GM19025 (cell line): ENCODE measurements around the gene ELAC2.

ENCODE experiments used
- ATAC-seq: cut with Tn5 transposase; IDR thresholded peaks from one replicate; pipeline ENCODE4 v1.9.1; 2021; ENCODE audit warnings: mild to moderate bottlenecking, low read depth, moderate library complexity; ENCODE audit not compliant: unreplicated experiment

Gene ELAC2

DNA sequence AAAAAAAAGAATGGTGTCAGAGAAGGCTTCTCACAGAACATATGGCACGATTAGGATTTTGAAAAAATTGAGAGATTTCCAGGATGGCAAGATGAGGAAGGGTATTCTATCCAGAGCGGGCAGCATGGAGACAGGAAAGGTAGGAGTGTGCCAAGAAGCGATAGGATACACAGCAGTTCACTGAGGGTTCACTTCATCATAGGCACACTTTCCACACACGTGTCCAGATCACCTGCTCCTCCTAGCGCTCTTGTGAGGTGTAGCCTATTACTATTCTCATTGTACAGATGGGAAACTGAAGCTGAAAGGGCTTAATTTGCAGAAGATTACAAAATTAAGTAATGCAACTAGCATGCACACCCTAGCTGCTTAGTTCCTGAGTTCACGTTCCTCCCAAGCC, 6.2 kb upstream of the ELAC2 start:
- ATAC-seq, result no peak

DNA sequence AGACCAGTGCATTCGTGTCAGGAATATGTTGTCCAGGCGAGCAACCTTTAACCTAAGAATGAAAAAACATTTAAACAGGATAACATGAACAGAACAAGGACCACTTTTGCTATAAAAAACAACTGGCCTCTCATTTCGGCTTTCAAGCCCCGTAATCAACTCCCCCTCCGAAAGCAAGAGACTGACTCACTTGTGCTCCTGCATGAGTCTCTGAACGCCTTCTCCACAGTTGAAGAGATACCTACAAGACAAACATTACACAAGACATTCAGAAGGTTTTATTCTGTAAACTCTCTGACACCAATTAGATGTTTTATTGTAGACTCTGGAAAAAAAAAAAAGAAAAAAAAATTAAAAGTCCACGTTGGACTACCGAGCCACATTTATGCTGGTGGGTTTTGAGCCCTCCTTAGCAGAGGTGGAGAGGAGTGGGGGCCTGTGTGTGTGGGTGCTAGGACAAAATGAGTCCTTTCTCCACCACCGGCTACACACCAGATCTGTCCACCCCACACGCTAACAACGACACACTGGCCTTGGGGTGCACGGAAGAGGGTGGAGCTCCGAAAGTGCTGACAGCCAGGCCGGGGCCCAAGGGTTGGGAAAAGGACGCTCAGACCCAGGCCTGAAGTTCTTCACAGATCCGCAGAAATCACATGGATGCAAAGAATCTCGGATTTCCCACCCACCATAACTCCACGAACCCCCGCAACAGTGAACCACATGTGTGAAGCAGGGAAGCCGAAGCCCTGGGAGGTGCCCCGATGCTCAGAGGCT, 759 bp downstream of the ELAC2 start:
- peak; percentile 5 for ATAC-seq

- ATAC-seq, result no peak
These were observed 3.0 kb downstream of the ELAC2 start for GRCh38 chr17:13014801-13015200.

DNA sequence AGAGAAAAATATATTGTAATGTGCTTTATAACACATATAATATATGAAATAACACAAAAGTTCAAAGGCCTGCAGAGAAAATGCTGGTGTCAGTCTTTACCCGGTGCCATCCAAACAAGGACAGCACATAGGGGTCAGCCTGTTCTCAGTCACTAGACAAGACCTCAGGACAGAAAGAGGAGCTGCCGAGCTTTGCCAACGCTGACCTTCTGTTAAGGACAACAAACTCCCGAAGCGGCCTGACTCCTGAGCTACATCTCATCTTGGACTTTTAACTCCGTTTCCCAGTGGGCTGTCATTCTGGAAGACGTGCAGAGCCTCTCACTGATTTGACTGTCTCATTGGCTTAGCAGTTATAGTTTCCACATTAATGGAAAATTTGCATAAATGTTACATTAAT, 6.9 kb downstream of the ELAC2 start:
- ATAC-seq, result no peak

GRCh38 chr17:13008461-13008860, 9.4 kb downstream of the ELAC2 start:
- no peak for ATAC-seq

GRCh38 chr17:13005530-13005929, 12.3 kb downstream of the ELAC2 start:
- ATAC-seq, result no peak

- ATAC-seq, result no peak
These were observed 13.5 kb downstream of the ELAC2 start for GRCh38 chr17:13004336-13004735.

DNA sequence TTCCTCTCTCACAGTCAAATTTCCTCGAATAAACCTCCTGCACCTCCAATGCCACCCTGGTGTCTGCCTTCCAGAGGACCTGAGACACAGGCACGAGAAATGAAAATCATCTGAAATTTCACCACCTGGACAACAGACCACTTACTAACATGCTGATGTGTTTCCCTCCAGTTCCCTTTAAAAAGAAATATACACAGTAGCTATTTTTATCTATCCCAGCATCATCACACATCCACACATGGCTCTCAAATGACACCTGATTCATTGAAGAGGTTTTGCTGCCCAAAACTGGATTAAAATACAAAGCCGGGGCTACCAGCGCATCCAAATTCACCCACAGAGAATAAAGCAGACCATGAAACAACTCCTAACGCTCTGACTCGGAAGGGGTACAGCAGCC, 13.9 kb downstream of the ELAC2 start:
- ATAC-seq, result no peak

DNA sequence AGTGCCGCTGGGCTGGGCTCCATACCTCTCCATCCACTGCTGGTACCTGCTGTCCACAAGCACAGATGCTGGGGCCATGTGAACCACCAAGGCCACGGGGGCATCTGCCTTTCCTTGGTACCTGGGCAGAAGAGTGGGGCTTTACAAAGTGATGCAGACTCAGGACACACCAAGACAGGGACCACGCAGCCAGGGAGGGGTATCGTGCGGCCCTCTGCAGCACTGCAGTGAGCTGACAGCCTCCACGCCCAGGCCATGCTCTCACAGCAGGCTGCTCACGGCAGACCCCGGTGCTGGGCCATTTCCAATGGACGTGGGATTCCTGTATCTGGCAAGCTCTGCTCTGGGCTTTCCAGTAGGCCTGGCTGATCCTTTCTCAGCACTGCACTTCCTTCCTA, 14.4 kb downstream of the ELAC2 start:
- ATAC-seq, result no peak

DNA sequence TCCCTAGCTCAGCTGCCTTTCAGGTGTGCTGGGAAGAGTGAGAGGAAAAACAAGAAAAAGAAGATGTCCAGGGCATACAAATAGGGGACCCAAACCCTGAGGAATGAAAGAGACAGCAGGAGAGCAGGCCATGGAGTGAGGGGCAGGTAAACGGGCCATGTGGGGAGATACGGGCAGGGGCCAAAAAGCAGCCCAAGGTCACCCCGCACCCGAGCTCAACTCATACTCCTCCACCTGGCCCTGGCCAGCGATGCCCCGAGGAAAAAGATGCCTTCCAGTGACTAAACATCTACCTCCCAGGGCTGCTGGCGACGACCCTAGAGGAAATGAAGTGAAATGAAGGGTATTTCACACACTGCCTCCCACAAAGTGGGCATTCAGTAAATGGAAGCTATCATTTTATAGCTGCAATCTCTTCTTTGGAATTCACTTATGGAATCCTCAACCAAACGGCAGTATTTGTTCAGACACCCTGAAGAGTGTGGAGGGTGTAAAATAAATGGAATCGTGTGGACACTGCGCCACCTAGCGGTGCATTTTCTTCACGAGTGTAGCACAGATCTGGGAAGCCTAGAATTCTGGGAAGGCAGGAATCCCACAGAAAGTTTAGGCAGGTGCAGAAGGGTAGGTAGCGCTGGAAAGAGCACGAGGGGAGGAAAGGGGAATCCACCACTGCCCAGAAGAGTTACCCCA, 14.9 kb downstream of the ELAC2 start:
- ATAC-seq, result no peak

- no peak for ATAC-seq
These were observed 15.7 kb downstream of the ELAC2 start for GRCh38 chr17:13001991-13002615.

GRCh38 chr17:13000561-13000960, 17.3 kb downstream of the ELAC2 start:
- ATAC-seq, result no peak

DNA sequence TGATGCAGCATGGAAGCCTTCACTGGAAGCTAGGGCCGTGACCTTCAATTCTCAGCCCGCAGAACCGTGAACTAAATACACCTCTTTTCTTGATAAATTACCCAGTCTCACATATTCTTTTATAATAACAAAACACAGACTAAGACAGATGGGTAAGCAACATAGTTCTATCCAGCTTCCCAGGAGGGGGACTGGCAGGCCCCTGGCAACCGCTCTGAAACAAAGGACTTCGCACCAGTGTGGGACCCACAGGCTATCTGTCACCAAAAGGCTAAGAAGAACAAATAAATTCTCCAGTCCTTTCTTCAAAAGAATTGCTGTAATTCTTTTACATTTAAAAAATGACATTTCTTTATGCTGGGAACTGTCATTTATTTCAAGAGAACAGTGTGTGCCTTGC, 19.0 kb downstream of the ELAC2 start:
- no peak for ATAC-seq

DNA sequence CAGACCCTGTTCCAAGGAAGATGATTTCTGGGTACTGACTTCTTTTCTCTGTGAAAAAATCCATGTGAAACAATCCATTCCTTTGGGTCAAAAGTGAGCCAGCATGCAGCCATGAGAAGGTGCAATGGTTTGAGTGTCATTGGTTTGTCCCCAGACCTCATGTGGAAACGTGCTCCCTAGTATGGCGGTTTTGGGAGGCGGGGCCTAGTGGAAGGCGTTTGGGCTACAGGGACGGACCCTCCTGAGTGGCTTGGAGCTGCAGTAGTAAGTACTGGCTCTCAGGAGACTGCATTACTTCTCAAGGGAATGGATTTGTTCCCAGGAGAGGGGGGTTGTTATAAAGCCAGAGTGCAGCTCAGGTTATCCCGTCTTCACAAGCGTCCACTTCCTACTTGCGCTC, 19.4 kb downstream of the ELAC2 start:
- ATAC-seq, result no peak

DNA sequence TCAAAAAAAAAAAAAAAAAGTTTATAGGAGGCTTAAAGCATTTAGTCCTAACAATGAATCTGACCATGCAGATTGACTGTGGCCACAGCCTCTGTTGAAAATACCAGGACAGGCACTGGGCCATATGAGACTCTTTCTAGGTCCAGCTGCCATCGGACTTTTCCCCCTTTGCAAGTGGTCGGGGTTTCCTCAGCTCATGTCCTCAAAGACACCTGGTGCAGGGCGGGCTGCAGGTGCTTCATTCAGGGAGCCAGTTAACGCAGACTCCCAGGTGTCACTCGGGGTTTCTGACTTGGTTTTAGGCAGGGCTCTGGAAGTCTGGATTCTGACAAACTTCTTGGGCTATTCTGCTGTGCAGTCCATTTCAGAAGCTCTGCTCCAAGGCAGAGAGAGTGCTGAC, 20.9 kb downstream of the ELAC2 start:
- ATAC-seq, result no peak

GRCh38 chr17:12996357-12996756, 21.5 kb downstream of the ELAC2 start:
- no peak for ATAC-seq

GRCh38 chr17:12995896-12996295, 21.9 kb downstream of the ELAC2 start:
- ATAC-seq, result no peak

DNA sequence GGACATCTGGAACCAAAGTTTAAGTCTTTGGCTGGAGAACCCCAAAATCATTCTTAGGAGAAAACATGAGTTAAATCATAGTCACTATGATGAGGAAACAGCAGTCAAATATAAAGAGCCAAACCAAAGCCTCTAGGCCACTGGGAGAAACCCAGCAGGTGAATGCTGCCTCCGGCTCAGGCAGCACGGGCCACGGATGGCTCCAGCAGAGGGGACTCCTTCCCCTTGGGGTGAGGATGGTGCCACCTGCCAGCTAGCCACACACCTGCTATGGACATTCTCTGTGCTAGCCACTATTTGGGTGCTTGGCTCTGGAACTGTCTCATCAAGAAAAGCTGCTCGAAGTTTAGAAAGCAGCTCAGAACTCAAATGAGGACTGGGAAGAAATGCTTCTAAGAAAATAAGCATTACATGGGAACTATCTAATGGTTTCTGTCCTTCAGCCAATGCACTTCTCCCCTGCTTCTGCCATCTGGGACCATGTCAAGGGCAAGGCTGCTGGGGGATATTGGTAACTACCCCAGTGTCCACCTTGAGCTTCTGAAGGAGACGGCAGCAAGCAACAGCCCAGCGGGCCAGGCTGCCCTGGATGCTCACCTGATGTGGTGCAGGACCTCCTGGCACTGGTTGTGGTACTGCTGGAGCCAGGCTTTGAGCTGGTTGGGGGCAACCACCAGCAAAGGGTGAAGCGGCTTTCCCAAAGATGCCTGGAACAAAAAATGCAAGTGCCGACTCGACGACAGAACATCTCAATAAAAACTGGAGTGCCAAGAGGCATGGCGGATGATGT, 22.5 kb downstream of the ELAC2 start:
- ATAC-seq, result no peak

- ATAC-seq, result no peak
These were observed 23.3 kb downstream of the ELAC2 start for GRCh38 chr17:12994341-12995074.

DNA sequence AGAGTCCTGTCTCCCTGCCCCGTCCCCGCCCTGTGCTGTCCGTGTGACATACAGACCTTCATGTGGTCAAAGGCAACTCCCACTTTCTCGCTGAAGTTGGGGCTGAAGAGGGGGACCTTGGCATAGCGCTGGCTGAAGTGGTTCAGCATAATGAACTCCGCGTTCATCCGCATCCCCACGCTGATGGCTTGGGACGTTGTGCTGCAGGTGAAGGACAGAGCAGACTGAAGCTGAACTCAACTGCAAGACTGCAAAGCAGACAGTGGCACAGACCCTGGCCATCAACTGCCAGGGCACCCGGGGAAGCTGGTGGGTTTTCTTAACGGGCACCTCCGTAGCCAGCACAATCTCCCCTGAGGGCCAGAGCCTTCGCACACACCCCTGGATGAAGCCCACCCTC, 24.2 kb downstream of the ELAC2 start:
- no peak for ATAC-seq
